MG63 (cell line): ENCODE data around the gene SLC15A1. TPM values are rescaled to one million over a fixed set of nuclear protein-coding genes. Genes with fewer than 3 reads are reported as not detected.
A peak's percentile ranks its signal among the peaks of the same experiment; 100 is the strongest.

Experiments used
- DNase-seq: peaks from one replicate; pipeline ENCODE4 v3.0.0-alpha.2; 2020
- H3K27me3 ChIP-seq: fragments of 250-450 bp; sonication (Bioruptor Pico); 2 replicates; pipeline ENCODE4 v1.5.1; 2020; ENCODE audit warnings: mild to moderate bottlenecking, moderate library complexity
- H3K36me3 ChIP-seq: fragments of 250-450 bp; sonication (Bioruptor Pico); 2 replicates; pipeline ENCODE4 v1.5.1; 2020; ENCODE audit warnings: mild to moderate bottlenecking, moderate library complexity
- H3K4me3 ChIP-seq: fragments of 250-450 bp; sonication (Bioruptor Pico); 2 replicates; pipeline ENCODE4 v1.5.1; 2020; ENCODE audit warnings: mild to moderate bottlenecking, moderate library complexity
- H3K9me3 ChIP-seq: fragments of 250-450 bp; sonication (Bioruptor Pico); 2 replicates; pipeline ENCODE4 v1.5.1; 2020; ENCODE audit warnings: mild to moderate bottlenecking, moderate library complexity
- total RNA-seq: library from RNA; depleted of rRNA; stranded (reverse); fragments of >200 nt; shearing (Covaris generic); gene quantifications from 2 replicates; pipeline ENCODE4 v1.2.3, GENCODE V29; 2014; ENCODE audit warnings: low replicate concordance

The SLC15A1 gene
- total RNA-seq, 1 experiment from 2014 or later = not detected

- Histone ChIP-seq H3K36me3 (no peaks in the 10 kb centered on the region), H3K4me3 (no peak overlapping the region), H3K27me3 (no peaks in the 10 kb centered on the region), H3K9me3 (no peaks in the 10 kb centered on the region)
- DNase-seq = no peak
These were observed 62.0 kb downstream of the SLC15A1 start for GRCh38 chr13:98690348-98691022.

GRCh38 chr13:98689347-98689968 is 63.0 kb downstream of the SLC15A1 start:
- Histone ChIP-seq H3K4me3 (no peak overlapping the region), H3K27me3 (no peaks in the 10 kb centered on the region), H3K36me3 (no peaks in the 10 kb centered on the region), H3K9me3 (no peaks in the 10 kb centered on the region)
- no peak for DNase-seq

GRCh38 chr13:98688373-98688772 is 64.1 kb downstream of the SLC15A1 start:
- DNase-seq = no peak
- Histone ChIP-seq H3K9me3 (no peaks in the 10 kb centered on the region), H3K4me3 (no peak overlapping the region), H3K36me3 (no peaks in the 10 kb centered on the region), H3K27me3 (no peaks in the 10 kb centered on the region)

GRCh38 chr13:98687319-98687718 is 65.2 kb downstream of the SLC15A1 start:
- Histone ChIP-seq H3K36me3 (no peaks in the 10 kb centered on the region), H3K4me3 (no peak overlapping the region), H3K9me3 (no peaks in the 10 kb centered on the region), H3K27me3 (no peaks in the 10 kb centered on the region)
- DNase-seq = no peak

- H3K27me3 ChIP-seq = no peaks in the 10 kb centered on the region
- H3K36me3 ChIP-seq = no peaks in the 10 kb centered on the region
- no peak for DNase-seq
- no peaks in the 10 kb centered on the region for H3K9me3 ChIP-seq
- no peak overlapping the region for H3K4me3 ChIP-seq
These were observed 66.2 kb downstream of the SLC15A1 start for GRCh38 chr13:98686270-98686669.

GRCh38 chr13:98685146-98685545 is 67.3 kb downstream of the SLC15A1 start:
- H3K27me3 ChIP-seq = no peaks in the 10 kb centered on the region
- H3K36me3 ChIP-seq = no peaks in the 10 kb centered on the region
- H3K4me3 ChIP-seq = no peak overlapping the region
- no peaks in the 10 kb centered on the region for H3K9me3 ChIP-seq
- no peak for DNase-seq

- Histone ChIP-seq H3K4me3 (no peak overlapping the region), H3K36me3 (no peaks in the 10 kb centered on the region), H3K9me3 (no peaks in the 10 kb centered on the region), H3K27me3 (no peaks in the 10 kb centered on the region)
- DNase-seq = no peak
These were observed 71.4 kb downstream of the SLC15A1 start for GRCh38 chr13:98681049-98681448.

- Histone ChIP-seq H3K4me3 (no peak overlapping the region), H3K27me3 (no peaks in the 10 kb centered on the region), H3K36me3 (no peaks in the 10 kb centered on the region), H3K9me3 (no peaks in the 10 kb centered on the region)
- DNase-seq = no peak
These were observed 73.7 kb downstream of the SLC15A1 start for GRCh38 chr13:98678741-98679140.

- Histone ChIP-seq H3K4me3 (no peak overlapping the region), H3K9me3 (no peaks in the 10 kb centered on the region), H3K36me3 (no peaks in the 10 kb centered on the region), H3K27me3 (no peaks in the 10 kb centered on the region)
- peak; percentile 82 for DNase-seq
These were observed 75.1 kb downstream of the SLC15A1 start for GRCh38 chr13:98677398-98677797.

- Histone ChIP-seq H3K36me3 (no peaks in the 10 kb centered on the region), H3K4me3 (no peak overlapping the region), H3K27me3 (no peaks in the 10 kb centered on the region), H3K9me3 (no peaks in the 10 kb centered on the region)
- no peak for DNase-seq
These were observed 76.2 kb downstream of the SLC15A1 start for GRCh38 chr13:98676239-98676638.

GRCh38 chr13:98675837-98676236 is 76.6 kb downstream of the SLC15A1 start:
- DNase-seq = no peak
- no peaks in the 10 kb centered on the region for H3K36me3 ChIP-seq
- no peaks in the 10 kb centered on the region for H3K9me3 ChIP-seq
- no peaks in the 10 kb centered on the region for H3K27me3 ChIP-seq
- H3K4me3 ChIP-seq = no peak overlapping the region

GRCh38 chr13:98675066-98675465 is 77.4 kb downstream of the SLC15A1 start:
- no peaks in the 10 kb centered on the region for H3K9me3 ChIP-seq
- no peaks in the 10 kb centered on the region for H3K27me3 ChIP-seq
- DNase-seq = no peak

GRCh38 chr13:98672947-98673613 is 79.4 kb downstream of the SLC15A1 start:
- peak; percentile 48 for DNase-seq
- Histone ChIP-seq H3K9me3 (no peaks in the 10 kb centered on the region), H3K36me3 (no peaks in the 10 kb centered on the region), H3K27me3 (no peaks in the 10 kb centered on the region), H3K4me3 (no peak overlapping the region)

More at GRCh38 chr13:98675066-98675465, 77.4 kb downstream of the SLC15A1 start:
- H3K36me3 ChIP-seq = no peaks in the 10 kb centered on the region
- H3K4me3 ChIP-seq = no peak overlapping the region

- no peaks in the 10 kb centered on the region for H3K36me3 ChIP-seq
- H3K4me3 ChIP-seq = no peak overlapping the region
- DNase-seq = no peak
- no peaks in the 10 kb centered on the region for H3K9me3 ChIP-seq
- H3K27me3 ChIP-seq = no peaks in the 10 kb centered on the region
These were observed 84.3 kb downstream of the SLC15A1 start for GRCh38 chr13:98668155-98668554.

- peak; percentile 7 for DNase-seq
These were observed 86.9 kb downstream of the SLC15A1 start for GRCh38 chr13:98665638-98665995.

GRCh38 chr13:98664924-98665637 is 87.4 kb downstream of the SLC15A1 start:
- DNase-seq = no peak
- no peak overlapping the region for H3K4me3 ChIP-seq
- H3K9me3 ChIP-seq = no peaks in the 10 kb centered on the region
- H3K36me3 ChIP-seq = no peaks in the 10 kb centered on the region
- no peaks in the 10 kb centered on the region for H3K27me3 ChIP-seq

More at GRCh38 chr13:98665638-98665995, 86.9 kb downstream of the SLC15A1 start:
- Histone ChIP-seq H3K27me3 (no peaks in the 10 kb centered on the region), H3K36me3 (no peaks in the 10 kb centered on the region), H3K4me3 (no peak overlapping the region), H3K9me3 (no peaks in the 10 kb centered on the region)

GRCh38 chr13:98664510-98664909 is 88.0 kb downstream of the SLC15A1 start:
- Histone ChIP-seq H3K9me3 (no peaks in the 10 kb centered on the region), H3K36me3 (no peaks in the 10 kb centered on the region), H3K4me3 (no peak overlapping the region), H3K27me3 (no peaks in the 10 kb centered on the region)
- no peak for DNase-seq
